Vagina (tissue), 2 donors: ENCODE data around the gene CSRP2. TPM values are rescaled to one million over a fixed set of nuclear protein-coding genes. Genes with fewer than 3 reads are reported as not detected.

Source experiments
- DNase-seq, 2 donors: peaks; one replicate each; pipeline ENCODE4 v3.0.0-alpha.2; 2017; ENCODE audit errors: extremely low spot score in 2 of 2
- H3K27ac ChIP-seq: fragments of 200-600 bp; sonication (generic); one replicate; pipeline ENCODE4 v1.5.1; 2019
- H3K27me3 ChIP-seq: fragments of 200-600 bp; sonication (generic); one replicate; pipeline ENCODE4 v1.5.1; 2019
- H3K36me3 ChIP-seq, 2 donors: fragments of 200-600 bp; sonication (generic); one replicate each; pipeline ENCODE4 v1.5.1; 2017 to 2019
- H3K4me1 ChIP-seq: fragments of 200-600 bp; sonication (generic); one replicate; pipeline ENCODE4 v1.5.1; 2019
- H3K4me3 ChIP-seq, 2 donors: fragments of 200-600 bp; sonication (generic); 1 replicate in 1 of 2; 2 replicates in 1 of 2; pipeline ENCODE4 v1.5.1; 2016 to 2019
- H3K9me3 ChIP-seq: fragments of 200-600 bp; sonication (generic); one replicate; pipeline ENCODE4 v1.5.1; 2019
- POLR2A ChIP-seq, 2 donors: fragments of 450-650 bp; IDR thresholded peaks; one replicate each; pipeline ENCODE4 v1.6.1; 2017; ENCODE audit warnings: antibody characterized with exemption in 2 of 2, mild to moderate bottlenecking in 2 of 2, moderate library complexity in 2 of 2
- POLR2AphosphoS5 ChIP-seq, 2 donors: sonication (generic); formaldehyde crosslinking; IDR thresholded peaks; one replicate each; pipeline ENCODE4 v1.9.0; 2017; ENCODE audit warnings: antibody characterized with exemption in 2 of 2, mild to moderate bottlenecking in 2 of 2, low read depth in 1 of 2; ENCODE audit not compliant: insufficient read depth in 1 of 2
- intact Hi-C: fragments of 100-400 bp; cut with DNase I; formaldehyde crosslinking; loops from one replicate; pipeline ENCODE4 v1.15.1; 2023
- total RNA-seq: library from RNA; depleted of rRNA; stranded (reverse); fragments of >200 nt; gene quantifications from one replicate; pipeline ENCODE4 v1.2.3, GENCODE V29; 2016
- TF ChIP-seq, protein P1 (sequence below), 3 experiments: fragments of 450-650 bp in 2 of 3; fragments of 200-600 bp in 1 of 3; sonication (generic) in 1 of 3; IDR thresholded peaks; one replicate each; pipeline ENCODE4 v1.5.1; 2017 to 2019; ENCODE audit warnings: antibody characterized with exemption in 3 of 3, mild to moderate bottlenecking in 2 of 3, moderate library complexity in 2 of 3

Gene CSRP2
- total RNA-seq, 1 donor from 2014 or later = 42.0 TPM

DNA sequence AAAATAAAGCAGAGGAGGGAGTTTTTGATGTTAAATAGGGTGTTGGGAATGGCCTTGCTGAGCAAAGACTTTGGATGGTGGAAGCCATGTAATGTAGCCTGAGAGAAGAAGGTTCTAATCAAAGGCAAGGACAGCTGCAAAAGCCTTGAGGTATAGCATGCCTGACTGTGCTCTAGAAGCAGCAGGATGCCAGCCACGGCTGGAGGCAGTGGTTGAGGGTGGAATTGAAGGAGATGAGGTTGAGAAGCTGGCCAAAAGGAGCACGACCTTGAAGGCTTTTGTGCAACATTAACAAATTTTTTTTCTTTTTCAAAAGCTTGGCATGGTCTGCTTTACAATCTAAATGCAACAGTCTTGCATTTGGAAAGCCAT, 42.3 kb upstream of the CSRP2 start:
- TF ChIP-seq POLR2A (IDR thresholded peaks at IDR 0.05) = no peak
- TF ChIP-seq POLR2AphosphoS5 (IDR thresholded peaks at IDR 0.05; ENCODE audit: insufficient read depth in 1 of 2, low read depth in 1 of 2) = no peak
- TF ChIP-seq, protein P1, sequence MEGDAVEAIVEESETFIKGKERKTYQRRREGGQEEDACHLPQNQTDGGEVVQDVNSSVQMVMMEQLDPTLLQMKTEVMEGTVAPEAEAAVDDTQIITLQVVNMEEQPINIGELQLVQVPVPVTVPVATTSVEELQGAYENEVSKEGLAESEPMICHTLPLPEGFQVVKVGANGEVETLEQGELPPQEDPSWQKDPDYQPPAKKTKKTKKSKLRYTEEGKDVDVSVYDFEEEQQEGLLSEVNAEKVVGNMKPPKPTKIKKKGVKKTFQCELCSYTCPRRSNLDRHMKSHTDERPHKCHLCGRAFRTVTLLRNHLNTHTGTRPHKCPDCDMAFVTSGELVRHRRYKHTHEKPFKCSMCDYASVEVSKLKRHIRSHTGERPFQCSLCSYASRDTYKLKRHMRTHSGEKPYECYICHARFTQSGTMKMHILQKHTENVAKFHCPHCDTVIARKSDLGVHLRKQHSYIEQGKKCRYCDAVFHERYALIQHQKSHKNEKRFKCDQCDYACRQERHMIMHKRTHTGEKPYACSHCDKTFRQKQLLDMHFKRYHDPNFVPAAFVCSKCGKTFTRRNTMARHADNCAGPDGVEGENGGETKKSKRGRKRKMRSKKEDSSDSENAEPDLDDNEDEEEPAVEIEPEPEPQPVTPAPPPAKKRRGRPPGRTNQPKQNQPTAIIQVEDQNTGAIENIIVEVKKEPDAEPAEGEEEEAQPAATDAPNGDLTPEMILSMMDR (IDR thresholded peaks at IDR 0.05) = no peak
- Histone ChIP-seq H3K4me1 (peaks cover 16% of the 10 kb centered on the region), H3K36me3 (no peaks in the 10 kb centered on the region), H3K4me3 (no peak overlapping the region), H3K27me3 (no peaks in the 10 kb centered on the region), H3K27ac (no peak overlapping the region), H3K9me3 (no peaks in the 10 kb centered on the region)
- intact Hi-C loops = no loop called here
- no peak for DNase-seq

DNA sequence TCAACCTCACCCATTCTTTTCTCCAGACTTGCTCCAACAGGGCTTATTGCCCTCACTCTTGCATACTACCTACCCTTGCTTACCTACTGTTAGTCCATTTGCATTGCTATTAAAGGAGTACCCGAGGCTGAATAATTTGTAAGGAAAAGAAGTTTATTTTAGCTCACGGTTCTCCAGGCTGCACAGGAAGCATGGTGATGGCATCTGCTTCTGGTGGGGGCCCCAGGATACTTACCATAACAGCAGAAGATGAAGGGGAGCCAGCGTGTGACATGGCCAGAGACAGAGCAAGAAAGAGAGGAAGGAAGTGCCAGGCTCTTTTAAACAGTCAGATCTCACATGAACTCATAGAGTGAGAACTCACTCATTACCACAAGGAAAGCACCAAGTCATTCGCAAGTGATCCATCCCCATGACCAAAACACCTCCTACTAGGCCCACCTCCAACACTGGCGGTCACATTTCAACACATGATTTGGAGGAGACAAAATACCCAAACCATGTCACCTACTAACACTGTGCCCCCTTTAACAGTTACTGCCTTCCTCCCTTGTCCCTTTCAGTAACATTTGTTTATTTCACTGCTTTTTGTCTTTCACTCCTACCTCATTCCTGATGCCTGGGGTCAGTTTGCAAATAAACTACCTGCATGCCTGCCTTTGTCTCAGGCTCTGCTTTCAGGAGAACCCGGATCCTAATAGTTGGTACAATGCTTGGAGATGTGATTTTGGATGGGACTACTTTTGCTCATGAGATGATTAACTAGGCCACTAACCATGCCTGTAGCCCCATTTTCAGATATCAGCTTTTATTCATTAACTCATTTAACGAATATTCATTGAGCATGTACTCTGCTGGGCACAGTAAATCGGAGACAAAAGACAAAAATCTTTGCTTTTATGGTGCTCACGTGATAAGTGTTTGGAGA, 41.6 kb upstream of the CSRP2 start:
- no peak overlapping the region for H3K4me3 ChIP-seq
- no peak for TF ChIP-seq POLR2A (IDR thresholded peaks at IDR 0.05)
- TF ChIP-seq POLR2AphosphoS5 (IDR thresholded peaks at IDR 0.05; ENCODE audit: insufficient read depth in 1 of 2, low read depth in 1 of 2) = no peak
- TF ChIP-seq, protein P1 (IDR thresholded peaks at IDR 0.05) = no peak
- H3K27me3 ChIP-seq = no peaks in the 10 kb centered on the region
- DNase-seq = no peak
- H3K36me3 ChIP-seq = no peaks in the 10 kb centered on the region
- no peak overlapping the region for H3K27ac ChIP-seq
- intact Hi-C loops = no loop called here
- H3K9me3 ChIP-seq = no peaks in the 10 kb centered on the region
- H3K4me1 ChIP-seq = peaks cover 18% of the 10 kb centered on the region

DNA sequence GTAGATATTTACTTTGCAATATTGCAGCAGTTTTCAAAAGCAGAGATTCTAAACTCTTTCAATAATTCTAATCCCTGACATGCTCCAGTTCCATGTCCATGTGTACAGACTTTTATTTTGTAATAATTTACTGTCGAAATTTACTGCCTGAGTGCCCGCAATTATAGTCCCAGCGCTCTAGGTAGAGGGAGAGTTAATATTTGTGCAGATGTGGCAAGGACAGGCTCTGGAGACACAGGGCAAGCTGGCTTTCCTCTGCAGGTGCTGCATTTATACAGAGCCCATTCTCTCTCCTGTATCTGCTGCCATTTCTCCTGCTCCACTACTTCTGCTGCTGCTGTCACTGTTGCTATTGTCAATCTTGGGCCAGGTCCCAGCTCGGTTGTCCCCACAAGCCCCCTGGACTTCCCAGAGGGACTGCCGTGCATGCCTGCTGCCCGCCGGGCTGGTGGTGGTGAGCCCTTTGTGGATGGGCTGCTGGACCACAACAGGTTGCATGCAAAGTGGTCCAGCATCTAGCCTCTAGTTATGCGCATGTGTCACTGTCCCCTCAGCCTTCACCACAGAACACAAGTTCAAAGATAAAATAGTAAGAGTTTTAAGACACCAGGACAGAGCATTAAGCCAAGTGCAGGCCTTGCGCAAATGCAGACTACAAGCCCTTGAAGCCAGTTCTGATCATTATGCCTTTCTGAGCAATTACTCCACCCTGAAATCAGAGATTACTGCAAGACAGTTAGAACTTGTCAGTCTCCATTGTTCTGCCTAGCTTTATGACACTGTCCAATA, 40.8 kb upstream of the CSRP2 start:
- no peak overlapping the region for H3K27ac ChIP-seq
- TF ChIP-seq, protein P1 (IDR thresholded peaks at IDR 0.05) = no peak
- TF ChIP-seq POLR2A (IDR thresholded peaks at IDR 0.05) = no peak
- TF ChIP-seq POLR2AphosphoS5 (IDR thresholded peaks at IDR 0.05; ENCODE audit: insufficient read depth in 1 of 2, low read depth in 1 of 2) = no peak
- no peaks in the 10 kb centered on the region for H3K27me3 ChIP-seq
- H3K36me3 ChIP-seq = no peaks in the 10 kb centered on the region
- H3K4me1 ChIP-seq = peaks cover 18% of the 10 kb centered on the region
- H3K9me3 ChIP-seq = no peaks in the 10 kb centered on the region
- DNase-seq = no peak
- intact Hi-C loops = no loop called here
- no peak overlapping the region for H3K4me3 ChIP-seq

DNA sequence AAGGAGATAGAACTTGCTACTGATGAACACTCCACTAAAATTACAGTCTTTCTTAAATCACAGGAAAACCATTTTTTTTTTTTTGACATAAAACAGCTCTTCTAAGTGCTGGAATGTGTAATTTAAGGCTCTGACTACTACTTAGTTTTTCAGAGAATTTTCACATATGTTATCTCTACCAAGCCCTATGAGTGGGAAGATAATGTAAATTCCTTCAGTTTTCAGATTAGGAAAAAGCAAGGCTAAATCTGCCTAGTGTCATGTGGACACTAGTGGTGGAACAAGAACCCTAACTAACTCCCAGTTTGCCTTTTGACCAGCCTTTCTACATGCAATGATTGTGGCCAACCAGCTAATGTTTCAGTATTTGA, 37.3 kb upstream of the CSRP2 start:
- Histone ChIP-seq H3K4me1 (peaks cover 18% of the 10 kb centered on the region), H3K27ac (peak overlapping the region; percentile 66), H3K9me3 (no peaks in the 10 kb centered on the region), H3K36me3 (no peaks in the 10 kb centered on the region), H3K27me3 (no peaks in the 10 kb centered on the region), H3K4me3 (no peak overlapping the region)
- no peak for DNase-seq
- TF ChIP-seq POLR2AphosphoS5 (IDR thresholded peaks at IDR 0.05; ENCODE audit: insufficient read depth in 1 of 2, low read depth in 1 of 2) (no peak), POLR2A (IDR thresholded peaks at IDR 0.05) (no peak)
- TF ChIP-seq, protein P1 (IDR thresholded peaks at IDR 0.05) = no peak
- intact Hi-C loops = no loop called here
